ENCODE results near the gene DOCK3.
"Not testable (repeated sequence)": the region's sequence is repeated elsewhere in the genome, so short reads cannot be mapped to it uniquely, and the experiment has no call there.

DOCK3 gene

GRCh38 chr3:51163051-51163450, 488.3 kb downstream of the DOCK3 start:
- Mint-ChIP-seq H3K4me1 (no peaks in the 10 kb centered on the region), H3K27ac (no peak overlapping the region)
- no peak for DNase-seq (ENCODE audit: low spot score in 2 of 2)

GRCh38 chr3:51173518-51174271, 499.0 kb downstream of the DOCK3 start:
- Mint-ChIP-seq H3K9me3 (peaks cover 24% of the 10 kb centered on the region), H3K4me1 (no peaks in the 10 kb centered on the region), H3K27me3 (peaks cover 5% of the 10 kb centered on the region), H3K4me3 (no peak overlapping the region), H3K36me3 (peaks cover 5% of the 10 kb centered on the region), H3K27ac (no peak overlapping the region)
- no peak for ATAC-seq (ENCODE audit: low read depth)
- DNase-seq (ENCODE audit: low spot score in 2 of 2), result no peak

More at GRCh38 chr3:51163051-51163450, 488.3 kb downstream of the DOCK3 start:
- H3K27me3 Mint-ChIP-seq, result peaks cover 2% of the 10 kb centered on the region
- H3K36me3 Mint-ChIP-seq, result no peaks in the 10 kb centered on the region
- no peaks in the 10 kb centered on the region for H3K9me3 Mint-ChIP-seq
- no peak overlapping the region for H3K4me3 Mint-ChIP-seq
- ATAC-seq (ENCODE audit: low read depth), result no peak

- H3K4me1 Mint-ChIP-seq, result no peaks in the 10 kb centered on the region
- H3K36me3 Mint-ChIP-seq, result peaks cover 4% of the 10 kb centered on the region
- DNase-seq (ENCODE audit: low spot score in 2 of 2), result no peak
- ATAC-seq (ENCODE audit: low read depth), result no peak
- H3K27me3 Mint-ChIP-seq, result peaks cover 6% of the 10 kb centered on the region
- no peak overlapping the region for H3K4me3 Mint-ChIP-seq
- no peak overlapping the region for H3K27ac Mint-ChIP-seq
- H3K9me3 Mint-ChIP-seq, result peaks cover 13% of the 10 kb centered on the region
These were observed 502.2 kb downstream of the DOCK3 start for GRCh38 chr3:51176923-51177322.

GRCh38 chr3:51186446-51186845, 511.7 kb downstream of the DOCK3 start:
- H3K4me3 Mint-ChIP-seq; H3K27me3 Mint-ChIP-seq; H3K4me1 Mint-ChIP-seq; DNase-seq (ENCODE audit: low spot score in 2 of 2); H3K36me3 Mint-ChIP-seq; H3K9me3 Mint-ChIP-seq; H3K27ac Mint-ChIP-seq; ATAC-seq (ENCODE audit: low read depth): not testable (repeated sequence)

GRCh38 chr3:51190199-51190598, 515.5 kb downstream of the DOCK3 start:
- no peaks in the 10 kb centered on the region for H3K4me1 Mint-ChIP-seq

GRCh38 chr3:51190827-51191226, 516.1 kb downstream of the DOCK3 start:
- ATAC-seq (ENCODE audit: low read depth), result no peak
- no peaks in the 10 kb centered on the region for H3K36me3 Mint-ChIP-seq
- no peaks in the 10 kb centered on the region for H3K4me1 Mint-ChIP-seq
- H3K9me3 Mint-ChIP-seq, result peaks cover 6% of the 10 kb centered on the region
- no peak overlapping the region for H3K27ac Mint-ChIP-seq
- peaks cover 8% of the 10 kb centered on the region for H3K27me3 Mint-ChIP-seq
- no peak for DNase-seq (ENCODE audit: low spot score in 2 of 2)
- H3K4me3 Mint-ChIP-seq, result no peak overlapping the region

More at GRCh38 chr3:51190199-51190598, 515.5 kb downstream of the DOCK3 start:
- DNase-seq (ENCODE audit: low spot score in 2 of 2) (no peak), ATAC-seq (ENCODE audit: low read depth) (no peak)
- peaks cover 8% of the 10 kb centered on the region for H3K9me3 Mint-ChIP-seq
- H3K27ac Mint-ChIP-seq, result no peak overlapping the region
- H3K36me3 Mint-ChIP-seq, result no peaks in the 10 kb centered on the region
- peaks cover 8% of the 10 kb centered on the region for H3K27me3 Mint-ChIP-seq
- H3K4me3 Mint-ChIP-seq, result no peak overlapping the region

GRCh38 chr3:51191768-51192167, 517.0 kb downstream of the DOCK3 start:
- no peaks in the 10 kb centered on the region for H3K4me1 Mint-ChIP-seq
- no peak for ATAC-seq (ENCODE audit: low read depth)
- H3K9me3 Mint-ChIP-seq, result peaks cover 8% of the 10 kb centered on the region
- peaks cover 4% of the 10 kb centered on the region for H3K36me3 Mint-ChIP-seq
- H3K27ac Mint-ChIP-seq, result no peak overlapping the region
- H3K27me3 Mint-ChIP-seq, result peaks cover 10% of the 10 kb centered on the region
- H3K4me3 Mint-ChIP-seq, result no peak overlapping the region
- DNase-seq (ENCODE audit: low spot score in 2 of 2), result no peak

- DNase-seq (ENCODE audit: low spot score in 2 of 2) (no peak), ATAC-seq (ENCODE audit: low read depth) (no peak)
- no peak overlapping the region for H3K27ac Mint-ChIP-seq
- peaks cover 10% of the 10 kb centered on the region for H3K27me3 Mint-ChIP-seq
- peaks cover 7% of the 10 kb centered on the region for H3K36me3 Mint-ChIP-seq
- peaks cover 4% of the 10 kb centered on the region for H3K9me3 Mint-ChIP-seq
- no peaks in the 10 kb centered on the region for H3K4me1 Mint-ChIP-seq
- H3K4me3 Mint-ChIP-seq, result no peak overlapping the region
These were observed 523.8 kb downstream of the DOCK3 start for GRCh38 chr3:51198477-51198876.

- ATAC-seq (ENCODE audit: low read depth); DNase-seq (ENCODE audit: low spot score in 2 of 2); H3K27ac Mint-ChIP-seq; H3K4me3 Mint-ChIP-seq; H3K27me3 Mint-ChIP-seq; H3K36me3 Mint-ChIP-seq; H3K9me3 Mint-ChIP-seq; H3K4me1 Mint-ChIP-seq: not testable (repeated sequence)
These were observed 524.6 kb downstream of the DOCK3 start for GRCh38 chr3:51199296-51199695.

GRCh38 chr3:51216291-51216690, 541.6 kb downstream of the DOCK3 start:
- DNase-seq (ENCODE audit: low spot score in 2 of 2) (no peak), ATAC-seq (ENCODE audit: low read depth) (no peak)
- no peaks in the 10 kb centered on the region for H3K36me3 Mint-ChIP-seq
- peaks cover 6% of the 10 kb centered on the region for H3K27me3 Mint-ChIP-seq
- H3K27ac Mint-ChIP-seq, result no peak overlapping the region
- no peaks in the 10 kb centered on the region for H3K4me1 Mint-ChIP-seq
- no peaks in the 10 kb centered on the region for H3K9me3 Mint-ChIP-seq
- H3K4me3 Mint-ChIP-seq, result no peak overlapping the region

GRCh38 chr3:51221959-51222358, 547.2 kb downstream of the DOCK3 start:
- H3K4me1 Mint-ChIP-seq, result no peaks in the 10 kb centered on the region
- ATAC-seq (ENCODE audit: low read depth) (no peak), DNase-seq (ENCODE audit: low spot score in 2 of 2) (no peak)
- H3K9me3 Mint-ChIP-seq, result no peaks in the 10 kb centered on the region
- H3K27me3 Mint-ChIP-seq, result peaks cover 5% of the 10 kb centered on the region
- H3K4me3 Mint-ChIP-seq, result no peak overlapping the region
- H3K27ac Mint-ChIP-seq, result no peak overlapping the region
- no peaks in the 10 kb centered on the region for H3K36me3 Mint-ChIP-seq

- ATAC-seq (ENCODE audit: low read depth), result no peak
- no peak overlapping the region for H3K4me3 Mint-ChIP-seq
These were observed 549.6 kb downstream of the DOCK3 start for GRCh38 chr3:51224283-51224682.

GRCh38 chr3:51224843-51225242, 550.1 kb downstream of the DOCK3 start:
- peaks cover 2% of the 10 kb centered on the region for H3K27me3 Mint-ChIP-seq
- no peak for ATAC-seq (ENCODE audit: low read depth)
- H3K27ac Mint-ChIP-seq, result no peak overlapping the region

More at GRCh38 chr3:51224283-51224682, 549.6 kb downstream of the DOCK3 start:
- no peaks in the 10 kb centered on the region for H3K4me1 Mint-ChIP-seq
- H3K9me3 Mint-ChIP-seq, result no peaks in the 10 kb centered on the region
- no peak overlapping the region for H3K27ac Mint-ChIP-seq
- no peak for DNase-seq (ENCODE audit: low spot score in 2 of 2)
- H3K36me3 Mint-ChIP-seq, result no peaks in the 10 kb centered on the region
- peaks cover 2% of the 10 kb centered on the region for H3K27me3 Mint-ChIP-seq

GRCh38 chr3:51242939-51243338, 568.2 kb downstream of the DOCK3 start:
- peaks cover 12% of the 10 kb centered on the region for H3K27me3 Mint-ChIP-seq
- peaks cover 3% of the 10 kb centered on the region for H3K4me1 Mint-ChIP-seq
- DNase-seq (ENCODE audit: low spot score in 2 of 2), result no peak
- H3K4me3 Mint-ChIP-seq, result no peak overlapping the region
- peaks cover 2% of the 10 kb centered on the region for H3K9me3 Mint-ChIP-seq
- no peak overlapping the region for H3K27ac Mint-ChIP-seq
- no peaks in the 10 kb centered on the region for H3K36me3 Mint-ChIP-seq
- ATAC-seq (ENCODE audit: low read depth), result no peak

More at GRCh38 chr3:51224843-51225242, 550.1 kb downstream of the DOCK3 start:
- no peaks in the 10 kb centered on the region for H3K9me3 Mint-ChIP-seq
- no peaks in the 10 kb centered on the region for H3K4me1 Mint-ChIP-seq
- H3K36me3 Mint-ChIP-seq, result no peaks in the 10 kb centered on the region
- no peak overlapping the region for H3K4me3 Mint-ChIP-seq
- DNase-seq (ENCODE audit: low spot score in 2 of 2), result no peak

- no peak for DNase-seq (ENCODE audit: low spot score in 2 of 2)
- no peak overlapping the region for H3K27ac Mint-ChIP-seq
These were observed 569.2 kb downstream of the DOCK3 start for GRCh38 chr3:51243924-51244323.

More at GRCh38 chr3:51243924-51244323, 569.2 kb downstream of the DOCK3 start:
- H3K4me1 Mint-ChIP-seq, result peaks cover 3% of the 10 kb centered on the region
- peaks cover 12% of the 10 kb centered on the region for H3K27me3 Mint-ChIP-seq
- no peaks in the 10 kb centered on the region for H3K36me3 Mint-ChIP-seq
- no peak for ATAC-seq (ENCODE audit: low read depth)
- H3K9me3 Mint-ChIP-seq, result peaks cover 2% of the 10 kb centered on the region
- no peak overlapping the region for H3K4me3 Mint-ChIP-seq

All from memory B cell (primary cell).